CD14-positive monocyte (primary cell): ENCODE results near the gene GRHL1. TPM values are rescaled to one million over a fixed set of nuclear protein-coding genes. Genes with fewer than 3 reads are reported as not detected.
A peak's percentile ranks its signal among the peaks of the same experiment; 100 is the strongest.
"Not testable (repeated sequence)": the region's sequence is repeated elsewhere in the genome, so short reads cannot be mapped to it uniquely, and the experiment has no call there.

Experiments
- DNase-seq, 3 donors: peaks; one replicate each; pipeline ENCODE4 v3.0.0-alpha.2; 2011 to 2022
- H2AFZ ChIP-seq: 2 replicates; pipeline ENCODE4 v1.6.0; 2012; ENCODE audit warnings: mild to moderate bottlenecking, low read depth, low read length, inconsistent platforms; ENCODE audit not compliant: insufficient read depth, poor library complexity, severe bottlenecking
- H3K27ac ChIP-seq, 2 donors: 1 replicate in 1 of 2; 2 replicates in 1 of 2; pipeline ENCODE4 v1.5.1; 2012 to 2013; ENCODE audit warnings: low read length in 2 of 2, control low read depth in 1 of 2, inconsistent platforms in 1 of 2, low read depth in 1 of 2, mild to moderate bottlenecking in 1 of 2
- H3K27me3 ChIP-seq, 2 donors: one replicate each; pipeline versions ENCODE4 v1.6.0 to v1.6.1; 2011 to 2013; ENCODE audit warnings: low read length in 2 of 2; ENCODE audit not compliant: control insufficient read depth in 2 of 2, insufficient read depth in 2 of 2
- H3K36me3 ChIP-seq, 2 donors: replicated peaks in 1 of 2; 1 replicate in 1 of 2; 2 replicates in 1 of 2; pipeline versions ENCODE4 v1.5.1 to v1.6.1; 2012 to 2013; ENCODE audit warnings: low read length in 2 of 2, control low read depth in 1 of 2, inconsistent platforms in 1 of 2, mild to moderate bottlenecking in 1 of 2; ENCODE audit not compliant: insufficient read depth in 2 of 2, control insufficient read depth in 1 of 2
- H3K4me1 ChIP-seq, 2 donors: 1 replicate in 1 of 2; 2 replicates in 1 of 2; pipeline versions ENCODE4 v1.5.1 to v1.6.1; 2012 to 2013; ENCODE audit warnings: low read length in 2 of 2, control low read depth in 1 of 2, inconsistent platforms in 1 of 2, mild to moderate bottlenecking in 1 of 2, moderate library complexity in 1 of 2; ENCODE audit not compliant: insufficient read depth in 2 of 2, control insufficient read depth in 1 of 2
- H3K4me2 ChIP-seq: replicated peaks from 2 replicates; pipeline ENCODE3; 2012; ENCODE audit warnings: low read length, moderate library complexity, mild to moderate bottlenecking; ENCODE audit not compliant: poor library complexity, severe bottlenecking; ENCODE audit errors: extremely low read depth
- H3K4me3 ChIP-seq, 3 experiments: fragments of 200-600 bp in 1 of 3; sonication (generic) in 1 of 3; replicated peaks in 1 of 3; 1 replicate in 2 of 3; 2 replicates in 1 of 3; pipeline ENCODE4 v1.5.1; 2011 to 2013; ENCODE audit warnings: low read length in 3 of 3, mild to moderate bottlenecking in 3 of 3, control low read depth in 2 of 3, low read depth in 2 of 3, inconsistent platforms in 1 of 3, moderate library complexity in 1 of 3
- H3K79me2 ChIP-seq: 2 replicates; pipeline ENCODE4 v1.6.0; 2012; ENCODE audit warnings: mild to moderate bottlenecking, control low read depth, inconsistent platforms, low read length, moderate library complexity; ENCODE audit not compliant: insufficient read depth
- H3K9ac ChIP-seq: 2 replicates; pipeline ENCODE4 v1.6.0; 2017; ENCODE audit warnings: low read length, mild to moderate bottlenecking; ENCODE audit not compliant: insufficient read depth, poor library complexity, severe bottlenecking
- H3K9me3 ChIP-seq, 2 donors: replicated peaks in 1 of 2; 1 replicate in 1 of 2; 2 replicates in 1 of 2; pipeline versions ENCODE4 v1.5.1 to v1.6.1; 2012 to 2013; ENCODE audit warnings: low read length in 2 of 2, control low read depth in 1 of 2; ENCODE audit not compliant: control insufficient read depth in 1 of 2, insufficient read depth in 1 of 2
- H4K20me1 ChIP-seq: 2 replicates; pipeline ENCODE4 v1.6.0; 2012; ENCODE audit warnings: mild to moderate bottlenecking, low read length, control low read depth, moderate library complexity; ENCODE audit not compliant: insufficient read depth
- H3K27ac Mint-ChIP-seq, 7 donors: one replicate each; pipeline ENCODE4 v1.8.0; 2020; ENCODE audit warnings: mild to moderate bottlenecking in 7 of 7, mixed read lengths in 7 of 7, moderate library complexity in 6 of 7, inconsistent platforms in 2 of 7
- H3K27me3 Mint-ChIP-seq, 3 donors: one replicate each; pipeline ENCODE4 v1.8.0; 2021 to 2022; ENCODE audit warnings: low read depth in 3 of 3, mild to moderate bottlenecking in 3 of 3, mixed read lengths in 3 of 3, moderate library complexity in 3 of 3, inconsistent platforms in 1 of 3
- H3K36me3 Mint-ChIP-seq, 2 donors: one replicate each; pipeline ENCODE4 v1.8.0; 2020; ENCODE audit warnings: mixed read lengths in 2 of 2, inconsistent platforms in 1 of 2, mild to moderate bottlenecking in 1 of 2
- H3K4me1 Mint-ChIP-seq: one replicate; pipeline ENCODE4 v1.8.0; 2020; ENCODE audit warnings: mild to moderate bottlenecking, mixed read lengths
- H3K4me3 Mint-ChIP-seq, 2 donors: one replicate each; pipeline ENCODE4 v1.8.0; 2020; ENCODE audit warnings: mild to moderate bottlenecking in 2 of 2, mixed read lengths in 2 of 2, moderate library complexity in 1 of 2
- H3K9me3 Mint-ChIP-seq, 7 donors: one replicate each; pipeline ENCODE4 v1.8.0; 2020 to 2022; ENCODE audit warnings: mixed read lengths in 7 of 7, mild to moderate bottlenecking in 6 of 7, moderate library complexity in 6 of 7, inconsistent platforms in 2 of 7
- WGBS: methylation state at CpG from one replicate; pipeline ENCODE4 v1.1.5; 2013; ENCODE audit warnings: missing lambda C conversion rate; ENCODE audit not compliant: insufficient coverage; 5-methylcytosine and 5-hydroxymethylcytosine counted together
- intact Hi-C, 2 donors: fragments of 100-400 bp; cut with micrococcal nuclease; formaldehyde crosslinking; loops; one replicate each; pipeline versions ENCODE4 v1.15.0 to v1.15.1; 2023
- polyA plus RNA-seq, 3 donors: library from polyadenylated mRNA; depleted of rRNA in 1 of 3; unstranded in 2 of 3; stranded (reverse) in 1 of 3; fragments of 300-500 nt in 2 of 3; fragments of >200 nt in 1 of 3; fragmentation: Illumina TruSeq in 2 of 3; gene quantifications; 1 replicate in 2 of 3; 2 replicates in 1 of 3; pipeline ENCODE4 v1.2.3, GENCODE V29; 2012 to 2021
- TF ChIP-seq, protein P1 (sequence below): fragments of 200-600 bp; IDR thresholded peaks from one replicate; pipeline ENCODE4 v1.8.0; 2022; ENCODE audit warnings: antibody characterized with exemption, mild to moderate bottlenecking

Gene GRHL1
- polyA plus RNA-seq, 3 donors = 0.08 TPM; not detected in 2

DNA sequence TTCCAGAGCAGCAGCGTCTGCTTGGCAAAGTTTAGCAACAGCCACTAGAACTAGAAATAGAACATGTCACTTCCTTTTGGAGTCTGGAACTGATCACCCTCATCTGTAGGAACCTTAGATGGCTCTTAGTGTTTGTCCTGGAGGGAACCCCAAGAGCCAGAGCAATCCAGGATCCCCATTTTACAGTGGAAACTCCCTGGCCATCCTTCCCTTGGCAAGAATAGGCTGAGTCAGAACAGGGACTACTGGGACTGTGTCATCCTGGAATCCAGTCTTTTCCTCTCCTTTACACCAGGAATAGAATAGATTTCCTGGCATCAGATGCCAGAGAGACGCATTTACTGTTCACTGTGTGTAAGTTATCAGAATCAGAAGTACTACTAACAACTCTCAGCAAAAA is 33.2 kb upstream of the GRHL1 start:
- Histone ChIP-seq H3K79me2 (no peaks in the 10 kb centered on the region), H2AFZ (no peak overlapping the region), H3K36me3 (peaks cover 51 to 94% of the 10 kb centered on the region in 2 donors), H3K27ac (no peak overlapping the region), H3K4me3 (no peak overlapping the region), H3K27me3 (no peaks in the 10 kb centered on the region), H3K9me3 (no peaks in the 10 kb centered on the region), H3K4me1 (no peaks in the 10 kb centered on the region), H4K20me1 (no peaks in the 10 kb centered on the region), H3K9ac (no peak overlapping the region), H3K4me2 (no peak overlapping the region)
- Mint-ChIP-seq H3K4me3 (no peak overlapping the region), H3K27ac (peak overlapping the region in 3 of 7 donors; percentile 28 to 77 (median 66)), H3K4me1 (no peaks in the 10 kb centered on the region), H3K9me3 (no peaks in the 10 kb centered on the region), H3K36me3 (peaks cover 56 to 69% of the 10 kb centered on the region in 2 donors), H3K27me3 (peaks cover 0 to 2% (median 0%) of the 10 kb centered on the region in 3 donors)
- no peak for DNase-seq
- WGBS = 67% methylated on average over 1 of the region's 2 CpGs
- intact Hi-C loops = no loop called here
- TF ChIP-seq, protein P1, sequence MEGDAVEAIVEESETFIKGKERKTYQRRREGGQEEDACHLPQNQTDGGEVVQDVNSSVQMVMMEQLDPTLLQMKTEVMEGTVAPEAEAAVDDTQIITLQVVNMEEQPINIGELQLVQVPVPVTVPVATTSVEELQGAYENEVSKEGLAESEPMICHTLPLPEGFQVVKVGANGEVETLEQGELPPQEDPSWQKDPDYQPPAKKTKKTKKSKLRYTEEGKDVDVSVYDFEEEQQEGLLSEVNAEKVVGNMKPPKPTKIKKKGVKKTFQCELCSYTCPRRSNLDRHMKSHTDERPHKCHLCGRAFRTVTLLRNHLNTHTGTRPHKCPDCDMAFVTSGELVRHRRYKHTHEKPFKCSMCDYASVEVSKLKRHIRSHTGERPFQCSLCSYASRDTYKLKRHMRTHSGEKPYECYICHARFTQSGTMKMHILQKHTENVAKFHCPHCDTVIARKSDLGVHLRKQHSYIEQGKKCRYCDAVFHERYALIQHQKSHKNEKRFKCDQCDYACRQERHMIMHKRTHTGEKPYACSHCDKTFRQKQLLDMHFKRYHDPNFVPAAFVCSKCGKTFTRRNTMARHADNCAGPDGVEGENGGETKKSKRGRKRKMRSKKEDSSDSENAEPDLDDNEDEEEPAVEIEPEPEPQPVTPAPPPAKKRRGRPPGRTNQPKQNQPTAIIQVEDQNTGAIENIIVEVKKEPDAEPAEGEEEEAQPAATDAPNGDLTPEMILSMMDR = no peak

DNA sequence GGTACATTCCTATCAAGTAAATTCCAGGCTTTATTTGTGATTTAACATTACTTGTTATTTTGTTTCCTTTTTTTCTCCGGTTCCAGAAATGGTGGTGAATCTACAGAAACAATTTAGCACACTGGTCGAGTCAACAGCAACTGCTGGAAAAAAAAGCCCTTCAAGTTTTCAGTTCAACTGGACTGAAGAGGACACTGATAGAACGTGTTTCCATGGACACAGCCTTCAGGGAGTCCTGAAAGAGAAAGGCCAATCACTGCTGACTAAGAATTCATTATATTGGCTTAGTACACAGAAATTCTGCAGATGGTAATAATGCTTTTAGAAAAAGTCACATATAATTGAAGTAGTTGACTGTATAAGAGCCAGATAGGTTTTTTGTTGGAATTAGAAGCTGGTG is 32.0 kb upstream of the GRHL1 start:
- no peak overlapping the region for H2AFZ ChIP-seq
- no peak overlapping the region for H3K9ac ChIP-seq
- WGBS = 71% methylated on average over 2 of the region's 3 CpGs
- H3K9me3 Mint-ChIP-seq = no peaks in the 10 kb centered on the region
- TF ChIP-seq, protein P1 = no peak
- no peak overlapping the region for H3K27ac Mint-ChIP-seq
- H3K4me3 ChIP-seq = no peak overlapping the region
- H3K27me3 ChIP-seq = no peaks in the 10 kb centered on the region
- H3K4me3 Mint-ChIP-seq = no peak overlapping the region
- peaks cover 45 to 68% of the 10 kb centered on the region in 2 donors for H3K36me3 Mint-ChIP-seq
- H3K36me3 ChIP-seq = peaks cover 43 to 93% of the 10 kb centered on the region in 2 donors
- no peaks in the 10 kb centered on the region for H3K4me1 ChIP-seq
- no peaks in the 10 kb centered on the region for H3K9me3 ChIP-seq
- intact Hi-C loops = no loop called here
- H3K27me3 Mint-ChIP-seq = peaks cover 0 to 2% (median 0%) of the 10 kb centered on the region in 3 donors
- no peaks in the 10 kb centered on the region for H3K79me2 ChIP-seq
- H3K4me2 ChIP-seq = no peak overlapping the region
- DNase-seq = no peak
- no peak overlapping the region for H3K27ac ChIP-seq
- no peaks in the 10 kb centered on the region for H3K4me1 Mint-ChIP-seq
- no peaks in the 10 kb centered on the region for H4K20me1 ChIP-seq

DNA sequence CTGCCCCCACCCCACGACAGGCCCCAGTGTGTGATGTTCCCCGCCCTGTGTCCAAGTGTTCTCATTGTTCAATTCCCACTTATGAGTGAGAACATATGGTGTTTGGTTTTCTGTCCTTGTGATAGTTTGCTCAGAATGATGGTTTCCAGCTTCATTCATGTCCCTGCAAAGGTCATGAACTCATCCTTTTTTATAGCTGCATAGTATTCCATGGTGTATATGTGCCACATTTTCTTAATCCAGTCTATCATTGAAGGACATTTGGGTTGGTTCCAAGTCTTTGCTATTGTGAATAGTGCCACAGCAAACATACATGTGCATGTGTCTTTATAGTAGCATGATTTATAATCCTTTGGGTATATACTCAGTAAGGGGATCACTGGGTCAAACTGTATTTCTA is 24.5 kb upstream of the GRHL1 start:
- peaks cover 51 to 81% of the 10 kb centered on the region in 2 donors for H3K36me3 Mint-ChIP-seq
- H3K4me2 ChIP-seq, H3K4me3 ChIP-seq, H3K9me3 Mint-ChIP-seq, H3K4me1 ChIP-seq, H2AFZ ChIP-seq, H3K79me2 ChIP-seq, H3K27ac Mint-ChIP-seq, H3K9me3 ChIP-seq, H3K9ac ChIP-seq, DNase-seq, H3K4me3 Mint-ChIP-seq, H3K27ac ChIP-seq, H4K20me1 ChIP-seq, H3K27me3 ChIP-seq, intact Hi-C loops, H3K27me3 Mint-ChIP-seq, H3K4me1 Mint-ChIP-seq: not testable (repeated sequence)
- WGBS = no CpG with 5 or more reads among the region's 2 CpGs
- peaks cover 7 to 28% of the 10 kb centered on the region in 2 donors for H3K36me3 ChIP-seq
